ENCODE measurements around the gene RARS2.
A peak's percentile ranks its signal among the peaks of the same experiment; 100 is the strongest.

The RARS2 gene

GRCh38 chr6:87572883-87573282, 16.9 kb downstream of the RARS2 start:
- TF ChIP-seq, protein P1, sequence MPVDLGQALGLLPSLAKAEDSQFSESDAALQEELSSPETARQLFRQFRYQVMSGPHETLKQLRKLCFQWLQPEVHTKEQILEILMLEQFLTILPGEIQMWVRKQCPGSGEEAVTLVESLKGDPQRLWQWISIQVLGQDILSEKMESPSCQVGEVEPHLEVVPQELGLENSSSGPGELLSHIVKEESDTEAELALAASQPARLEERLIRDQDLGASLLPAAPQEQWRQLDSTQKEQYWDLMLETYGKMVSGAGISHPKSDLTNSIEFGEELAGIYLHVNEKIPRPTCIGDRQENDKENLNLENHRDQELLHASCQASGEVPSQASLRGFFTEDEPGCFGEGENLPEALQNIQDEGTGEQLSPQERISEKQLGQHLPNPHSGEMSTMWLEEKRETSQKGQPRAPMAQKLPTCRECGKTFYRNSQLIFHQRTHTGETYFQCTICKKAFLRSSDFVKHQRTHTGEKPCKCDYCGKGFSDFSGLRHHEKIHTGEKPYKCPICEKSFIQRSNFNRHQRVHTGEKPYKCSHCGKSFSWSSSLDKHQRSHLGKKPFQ (tag by site-specific recombination; IDR thresholded peaks at IDR 0.05) = 0 out of 2 replicates have a peak, but pooled peaks have one; percentile 36
- TF ChIP-seq ZNF558 (tag by site-specific recombination; IDR thresholded peaks at IDR 0.05) = no peak
- TF ChIP-seq, protein P2, sequence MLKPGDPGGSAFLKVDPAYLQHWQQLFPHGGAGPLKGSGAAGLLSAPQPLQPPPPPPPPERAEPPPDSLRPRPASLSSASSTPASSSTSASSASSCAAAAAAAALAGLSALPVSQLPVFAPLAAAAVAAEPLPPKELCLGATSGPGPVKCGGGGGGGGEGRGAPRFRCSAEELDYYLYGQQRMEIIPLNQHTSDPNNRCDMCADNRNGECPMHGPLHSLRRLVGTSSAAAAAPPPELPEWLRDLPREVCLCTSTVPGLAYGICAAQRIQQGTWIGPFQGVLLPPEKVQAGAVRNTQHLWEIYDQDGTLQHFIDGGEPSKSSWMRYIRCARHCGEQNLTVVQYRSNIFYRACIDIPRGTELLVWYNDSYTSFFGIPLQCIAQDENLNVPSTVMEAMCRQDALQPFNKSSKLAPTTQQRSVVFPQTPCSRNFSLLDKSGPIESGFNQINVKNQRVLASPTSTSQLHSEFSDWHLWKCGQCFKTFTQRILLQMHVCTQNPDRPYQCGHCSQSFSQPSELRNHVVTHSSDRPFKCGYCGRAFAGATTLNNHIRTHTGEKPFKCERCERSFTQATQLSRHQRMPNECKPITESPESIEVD (tag by site-specific recombination; IDR thresholded peaks at IDR 0.05) = 0 out of 2 replicates have a peak, but pooled peaks have one; percentile 26
- H3K9me3 ChIP-seq (ENCODE audit: control insufficient read depth, insufficient read depth, low read depth, low read length) = no peaks in the 10 kb centered on the region
- H3K27ac ChIP-seq (ENCODE audit: extremely low read depth, low read depth, low read length) = no peak overlapping the region
- ChIA-PET POLR2A (no interaction called here), CTCF (no interaction called here)
- peaks cover 12% of the 10 kb centered on the region; the same call in 1 of the 2 replicates for H3K4me1 ChIP-seq (ENCODE audit: control insufficient read depth, insufficient read depth, low read length)
- peaks cover 2 to 21% of the 10 kb centered on the region in 2 experiments; a peak in 2 of 3 replicates for H3K36me3 ChIP-seq (ENCODE audit: control insufficient read depth in 2 of 2, insufficient read depth in 1 of 2, low read length in 2 of 2)
- no peak overlapping the region for H3K4me3 ChIP-seq (ENCODE audit: low read depth, low read length)

DNA sequence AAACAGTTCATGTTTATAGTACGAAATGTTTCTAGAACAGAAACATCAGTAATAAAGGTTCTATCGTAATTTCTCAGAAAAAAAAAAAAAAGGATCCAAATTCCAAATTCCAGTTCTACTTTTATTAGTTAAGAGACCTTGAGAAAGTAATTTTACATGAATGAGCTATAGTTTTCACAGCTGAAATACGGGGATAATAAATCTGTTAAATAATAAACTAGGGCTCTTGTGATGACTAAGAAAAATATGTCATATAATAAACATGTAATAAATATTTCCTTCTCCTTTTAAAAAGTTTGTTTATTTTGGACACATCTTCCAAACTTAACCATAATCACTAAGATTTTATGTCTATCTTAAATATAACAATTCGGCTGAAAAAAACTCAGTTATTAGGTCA, 17.8 kb downstream of the RARS2 start:
- ChIA-PET CTCF (no interaction called here), POLR2A (no interaction called here)
- TF ChIP-seq OSR2 (tag by site-specific recombination; IDR thresholded peaks at IDR 0.05) (no peak), FEZF1 (tag by site-specific recombination; IDR thresholded peaks at IDR 0.05) (0 out of 2 replicates have a peak, but pooled peaks have one; percentile 18), ZNF324 (tag by site-specific recombination; IDR thresholded peaks at IDR 0.05) (no peak), PRDM4 (tag by site-specific recombination; IDR thresholded peaks at IDR 0.05) (no peak)
- TF ChIP-seq, protein P2 (tag by site-specific recombination; IDR thresholded peaks at IDR 0.05) = 0 out of 2 replicates have a peak, but pooled peaks have one; percentile 29

DNA sequence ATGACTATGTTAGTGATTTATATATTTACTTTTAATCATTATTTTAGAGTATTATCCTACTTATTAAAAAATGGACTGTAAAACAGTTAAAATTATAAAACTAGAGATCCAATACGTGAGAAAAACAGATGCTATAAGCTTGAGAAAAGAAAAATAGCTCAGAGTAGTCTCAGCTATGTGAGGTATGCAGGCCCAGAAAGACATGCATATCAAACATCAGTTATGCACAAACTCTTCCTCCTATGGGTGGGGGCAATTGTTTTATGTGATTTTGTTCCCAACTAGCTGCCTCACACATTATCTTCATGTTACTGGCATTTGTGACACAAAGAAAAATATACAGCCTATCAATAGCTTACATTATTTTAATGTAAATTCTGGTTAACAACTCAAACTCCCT, 28.8 kb downstream of the RARS2 start:
- Histone ChIP-seq H3K9me3 (ENCODE audit: control insufficient read depth, insufficient read depth, low read depth, low read length) (no peaks in the 10 kb centered on the region), H3K27ac (ENCODE audit: extremely low read depth, low read depth, low read length) (no peak overlapping the region), H3K4me3 (ENCODE audit: low read depth, low read length) (no peak overlapping the region), H3K4me1 (ENCODE audit: control insufficient read depth, insufficient read depth, low read length) (no peaks in the 10 kb centered on the region), H3K36me3 (ENCODE audit: control insufficient read depth in 2 of 2, insufficient read depth in 1 of 2, low read length in 2 of 2) (peaks cover 37 to 69% of the 10 kb centered on the region in 2 experiments)
- no peak for TF ChIP-seq KLF8 (tag by site-specific recombination; IDR thresholded peaks at IDR 0.05)
- TF ChIP-seq ZNF239 (tag by site-specific recombination; IDR thresholded peaks at IDR 0.05) = no peak
- no peak for TF ChIP-seq YY2 (tag by site-specific recombination; IDR thresholded peaks at IDR 0.05)
- TF ChIP-seq ZNF202 (tag by site-specific recombination; IDR thresholded peaks at IDR 0.05; ENCODE audit: borderline replicate concordance) = no peak
- TF ChIP-seq, protein P3, sequence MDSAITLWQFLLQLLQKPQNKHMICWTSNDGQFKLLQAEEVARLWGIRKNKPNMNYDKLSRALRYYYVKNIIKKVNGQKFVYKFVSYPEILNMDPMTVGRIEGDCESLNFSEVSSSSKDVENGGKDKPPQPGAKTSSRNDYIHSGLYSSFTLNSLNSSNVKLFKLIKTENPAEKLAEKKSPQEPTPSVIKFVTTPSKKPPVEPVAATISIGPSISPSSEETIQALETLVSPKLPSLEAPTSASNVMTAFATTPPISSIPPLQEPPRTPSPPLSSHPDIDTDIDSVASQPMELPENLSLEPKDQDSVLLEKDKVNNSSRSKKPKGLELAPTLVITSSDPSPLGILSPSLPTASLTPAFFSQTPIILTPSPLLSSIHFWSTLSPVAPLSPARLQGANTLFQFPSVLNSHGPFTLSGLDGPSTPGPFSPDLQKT (IDR thresholded peaks at IDR 0.05; ENCODE audit: borderline replicate concordance, low read depth, low read length) = no peak
- TF ChIP-seq ZNF530 (tag by site-specific recombination; IDR thresholded peaks at IDR 0.05; ENCODE audit: low read depth) = no peak
- ChIA-PET CTCF (no interaction called here), POLR2A (no interaction called here)

More for the DNA sequence above, 17.8 kb downstream of the RARS2 start:
- Histone ChIP-seq H3K27ac (ENCODE audit: extremely low read depth, low read depth, low read length) (no peak overlapping the region), H3K36me3 (ENCODE audit: control insufficient read depth in 2 of 2, insufficient read depth in 1 of 2, low read length in 2 of 2) (peaks cover 0 to 15% of the 10 kb centered on the region in 2 experiments; a peak in 2 of 3 replicates), H3K4me1 (ENCODE audit: control insufficient read depth, insufficient read depth, low read length) (peaks cover 12% of the 10 kb centered on the region; the same call in 1 of the 2 replicates), H3K4me3 (ENCODE audit: low read depth, low read length) (no peak overlapping the region), H3K9me3 (ENCODE audit: control insufficient read depth, insufficient read depth, low read depth, low read length) (no peaks in the 10 kb centered on the region)
